Neural progenitor cell (in vitro differentiated cells): ENCODE data around the gene DNASE1L3. TPM values are rescaled to one million over a fixed set of nuclear protein-coding genes. Genes with fewer than 3 reads are reported as not detected.

Source experiments
- DNase-seq: peaks from one replicate; pipeline ENCODE4 v3.0.0-alpha.2; 2016; ENCODE audit warnings: low spot score
- H2AFZ ChIP-seq: fragments of 200-600 bp; sonication (generic); replicated peaks from 2 replicates; pipeline ENCODE4 v1.6.1; 2016; ENCODE audit warnings: antibody characterized with exemption
- H3F3A ChIP-seq: fragments of 200-600 bp; sonication (generic); 2 replicates; pipeline ENCODE4 v1.6.1; 2016; ENCODE audit warnings: antibody characterized with exemption, low read depth
- H3K27ac ChIP-seq: fragments of 200-600 bp; sonication (generic); 2 replicates; pipeline ENCODE4 v1.5.1; 2016; ENCODE audit warnings: mild to moderate bottlenecking
- H3K27me3 ChIP-seq: fragments of 200-600 bp; sonication (generic); 2 replicates; pipeline ENCODE4 v1.6.1; 2016; ENCODE audit warnings: mild to moderate bottlenecking, moderate library complexity
- H3K36me3 ChIP-seq: fragments of 200-600 bp; sonication (generic); 2 replicates; pipeline ENCODE4 v1.5.1; 2016
- H3K4me1 ChIP-seq: fragments of 200-600 bp; sonication (generic); 2 replicates; pipeline ENCODE4 v1.6.1; 2016; ENCODE audit warnings: mixed run types
- H3K4me2 ChIP-seq: fragments of 200-600 bp; sonication (generic); 2 replicates; pipeline ENCODE4 v1.6.1; 2016
- H3K4me3 ChIP-seq: fragments of 200-600 bp; sonication (generic); 2 replicates; pipeline ENCODE4 v1.5.1; 2016
- H3K79me2 ChIP-seq: fragments of 200-600 bp; sonication (generic); 2 replicates; pipeline ENCODE4 v1.6.1; 2016; ENCODE audit warnings: low read depth
- H3K9ac ChIP-seq: fragments of 200-600 bp; sonication (generic); 2 replicates; pipeline ENCODE4 v1.6.1; 2016
- H3K9me3 ChIP-seq: fragments of 200-600 bp; sonication (generic); 2 replicates; pipeline ENCODE4 v1.5.1; 2016; ENCODE audit warnings: low read depth
- H4K20me1 ChIP-seq: fragments of 200-600 bp; sonication (generic); 2 replicates; pipeline ENCODE4 v1.6.1; 2016; ENCODE audit warnings: low read depth
- H3K27ac Mint-ChIP-seq: 3 replicates; pipeline ENCODE4 v1.8.0; 2021; ENCODE audit warnings: mixed read lengths
- H3K27me3 Mint-ChIP-seq: 2 replicates; pipeline ENCODE4 v1.8.0; 2022; ENCODE audit warnings: low read depth, mild to moderate bottlenecking, inconsistent platforms, moderate library complexity, mixed read lengths; ENCODE audit not compliant: insufficient read depth
- H3K36me3 Mint-ChIP-seq: 3 replicates; pipeline ENCODE4 v1.8.0; 2021; ENCODE audit warnings: mixed read lengths
- H3K4me1 Mint-ChIP-seq: 3 replicates; pipeline ENCODE4 v1.8.0; 2021; ENCODE audit warnings: mixed read lengths
- H3K4me3 Mint-ChIP-seq: 3 replicates; pipeline ENCODE4 v1.8.0; 2021; ENCODE audit warnings: mild to moderate bottlenecking, moderate library complexity, mixed read lengths
- H3K9me3 Mint-ChIP-seq: 3 replicates; pipeline ENCODE4 v1.8.0; 2020; ENCODE audit warnings: mixed read lengths
- EZH2 ChIP-seq: fragments of 200-600 bp; sonication (generic); IDR thresholded peaks from 2 replicates; pipeline ENCODE4 v1.6.1; 2017; ENCODE audit warnings: antibody characterized with exemption, mild to moderate bottlenecking, moderate library complexity
- EZH2phosphoT487 ChIP-seq: fragments of 200-600 bp; sonication (generic); IDR thresholded peaks from 2 replicates; pipeline ENCODE4 v1.6.1; 2017; ENCODE audit warnings: antibody characterized with exemption
- total RNA-seq: library from RNA; depleted of rRNA; stranded (reverse); fragments of >200 nt; gene quantifications from 2 replicates; pipeline ENCODE4 v1.2.3, GENCODE V29; 2015; ENCODE audit warnings: low replicate concordance
- TF ChIP-seq, protein P1 (sequence below): fragments of 200-600 bp; sonication (generic); IDR thresholded peaks from 2 replicates; pipeline ENCODE4 v1.5.1; 2017; ENCODE audit warnings: antibody characterized with exemption, mild to moderate bottlenecking

The DNASE1L3 gene
- total RNA-seq, 1 donor from 2014 or later, result not detected

DNA sequence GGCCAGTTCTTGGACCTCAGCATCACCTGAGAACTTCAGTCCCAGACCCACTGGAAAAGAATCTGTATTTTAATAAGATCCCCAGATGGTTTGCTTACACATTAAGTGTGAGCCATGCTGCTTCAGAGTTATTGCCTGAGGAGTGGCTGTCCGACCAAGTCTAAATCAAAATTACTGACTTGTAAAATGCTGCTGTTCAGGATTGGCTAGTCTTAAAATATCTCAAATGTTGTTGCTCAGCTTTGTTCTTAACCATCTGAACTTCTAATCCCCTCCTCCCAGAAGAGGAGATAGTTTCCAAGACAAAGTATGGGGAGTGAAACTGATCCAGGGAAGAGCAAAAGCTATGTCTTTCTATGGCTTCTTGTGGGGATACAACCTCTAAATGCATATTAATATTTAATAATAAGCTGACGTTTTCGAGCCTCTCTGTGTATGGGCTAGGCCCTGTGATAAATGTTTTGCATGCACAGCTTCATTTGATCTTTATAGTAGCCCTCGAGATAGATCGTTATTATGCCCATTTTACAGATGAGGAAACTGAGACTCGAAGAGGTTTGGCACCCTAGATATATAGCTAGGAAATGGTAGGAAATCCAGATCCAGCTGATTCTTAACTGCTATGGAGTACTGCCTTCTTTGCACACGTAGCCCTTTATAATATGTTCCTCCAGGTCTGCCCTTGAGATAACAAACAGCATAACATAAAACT, 52.2 kb downstream of the DNASE1L3 start:
- H3K4me3 Mint-ChIP-seq, result no peak overlapping the region

GRCh38 chr3:58157700-58158099, 53.1 kb downstream of the DNASE1L3 start:
- Mint-ChIP-seq H3K9me3 (no peaks in the 10 kb centered on the region), H3K4me3 (peak overlapping the region; percentile 68), H3K27me3 (peaks cover 3% of the 10 kb centered on the region), H3K4me1 (peaks cover 29% of the 10 kb centered on the region), H3K36me3 (peaks cover 18% of the 10 kb centered on the region), H3K27ac (peak overlapping the region; percentile 95)
- Histone ChIP-seq H3K9me3 (no peaks in the 10 kb centered on the region), H3K79me2 (no peaks in the 10 kb centered on the region), H3K27ac (peak overlapping the region; percentile 62), H3F3A (no peaks in the 10 kb centered on the region), H3K36me3 (no peaks in the 10 kb centered on the region), H3K4me1 (peaks cover 5% of the 10 kb centered on the region), H2AFZ (no peak overlapping the region), H3K27me3 (no peaks in the 10 kb centered on the region), H3K4me3 (no peak overlapping the region), H3K9ac (no peak overlapping the region), H4K20me1 (no peaks in the 10 kb centered on the region), H3K4me2 (no peak overlapping the region)
- DNase-seq, result peak; percentile 18
- no peak for TF ChIP-seq EZH2phosphoT487
- TF ChIP-seq, protein P1, sequence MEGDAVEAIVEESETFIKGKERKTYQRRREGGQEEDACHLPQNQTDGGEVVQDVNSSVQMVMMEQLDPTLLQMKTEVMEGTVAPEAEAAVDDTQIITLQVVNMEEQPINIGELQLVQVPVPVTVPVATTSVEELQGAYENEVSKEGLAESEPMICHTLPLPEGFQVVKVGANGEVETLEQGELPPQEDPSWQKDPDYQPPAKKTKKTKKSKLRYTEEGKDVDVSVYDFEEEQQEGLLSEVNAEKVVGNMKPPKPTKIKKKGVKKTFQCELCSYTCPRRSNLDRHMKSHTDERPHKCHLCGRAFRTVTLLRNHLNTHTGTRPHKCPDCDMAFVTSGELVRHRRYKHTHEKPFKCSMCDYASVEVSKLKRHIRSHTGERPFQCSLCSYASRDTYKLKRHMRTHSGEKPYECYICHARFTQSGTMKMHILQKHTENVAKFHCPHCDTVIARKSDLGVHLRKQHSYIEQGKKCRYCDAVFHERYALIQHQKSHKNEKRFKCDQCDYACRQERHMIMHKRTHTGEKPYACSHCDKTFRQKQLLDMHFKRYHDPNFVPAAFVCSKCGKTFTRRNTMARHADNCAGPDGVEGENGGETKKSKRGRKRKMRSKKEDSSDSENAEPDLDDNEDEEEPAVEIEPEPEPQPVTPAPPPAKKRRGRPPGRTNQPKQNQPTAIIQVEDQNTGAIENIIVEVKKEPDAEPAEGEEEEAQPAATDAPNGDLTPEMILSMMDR, result no peak
- no peak for TF ChIP-seq EZH2

More for the DNA sequence above, 52.2 kb downstream of the DNASE1L3 start:
- no peaks in the 10 kb centered on the region for H3K9me3 ChIP-seq
- H3K4me1 ChIP-seq, result peaks cover 5% of the 10 kb centered on the region
- H3K4me3 ChIP-seq, result no peak overlapping the region
- H3F3A ChIP-seq, result no peaks in the 10 kb centered on the region
- H3K4me2 ChIP-seq, result no peak overlapping the region
- H3K27me3 ChIP-seq, result no peaks in the 10 kb centered on the region
- no peak overlapping the region for H3K9ac ChIP-seq
- TF ChIP-seq EZH2 (no peak), EZH2phosphoT487 (no peak)
- TF ChIP-seq, protein P1, result no peak
- no peak overlapping the region for H3K27ac ChIP-seq
- no peaks in the 10 kb centered on the region for H3K79me2 ChIP-seq
- H2AFZ ChIP-seq, result no peak overlapping the region
- peaks cover 14% of the 10 kb centered on the region for H3K36me3 Mint-ChIP-seq
- H3K27me3 Mint-ChIP-seq, result peaks cover 3% of the 10 kb centered on the region
- no peaks in the 10 kb centered on the region for H3K9me3 Mint-ChIP-seq
- no peak overlapping the region for H3K27ac Mint-ChIP-seq
- DNase-seq, result no peak
- H3K4me1 Mint-ChIP-seq, result peaks cover 30% of the 10 kb centered on the region
- H3K36me3 ChIP-seq, result no peaks in the 10 kb centered on the region
- no peaks in the 10 kb centered on the region for H4K20me1 ChIP-seq

GRCh38 chr3:58155838-58156237, 54.9 kb downstream of the DNASE1L3 start:
- H3K27me3 ChIP-seq, result no peaks in the 10 kb centered on the region
- peaks cover 5% of the 10 kb centered on the region for H3K4me1 ChIP-seq
- peaks cover 3% of the 10 kb centered on the region for H3K27me3 Mint-ChIP-seq
- TF ChIP-seq EZH2, result no peak
- TF ChIP-seq EZH2phosphoT487, result no peak
- TF ChIP-seq, protein P1, result no peak
- H3K4me3 ChIP-seq, result no peak overlapping the region
- no peak overlapping the region for H3K4me2 ChIP-seq
- peaks cover 23% of the 10 kb centered on the region for H3K4me1 Mint-ChIP-seq
- DNase-seq, result no peak
- H4K20me1 ChIP-seq, result no peaks in the 10 kb centered on the region
- peaks cover 13% of the 10 kb centered on the region for H3K36me3 Mint-ChIP-seq
- H3K9me3 ChIP-seq, result no peaks in the 10 kb centered on the region
- no peak overlapping the region for H3K27ac Mint-ChIP-seq
- H3K4me3 Mint-ChIP-seq, result no peak overlapping the region
- H3K79me2 ChIP-seq, result no peaks in the 10 kb centered on the region
- H3K9me3 Mint-ChIP-seq, result no peaks in the 10 kb centered on the region
- H2AFZ ChIP-seq, result no peak overlapping the region
- no peak overlapping the region for H3K9ac ChIP-seq
- no peaks in the 10 kb centered on the region for H3K36me3 ChIP-seq
- H3F3A ChIP-seq, result no peaks in the 10 kb centered on the region
- no peak overlapping the region for H3K27ac ChIP-seq
